ENCODE data around the gene TBX1.

The TBX1 gene

DNA sequence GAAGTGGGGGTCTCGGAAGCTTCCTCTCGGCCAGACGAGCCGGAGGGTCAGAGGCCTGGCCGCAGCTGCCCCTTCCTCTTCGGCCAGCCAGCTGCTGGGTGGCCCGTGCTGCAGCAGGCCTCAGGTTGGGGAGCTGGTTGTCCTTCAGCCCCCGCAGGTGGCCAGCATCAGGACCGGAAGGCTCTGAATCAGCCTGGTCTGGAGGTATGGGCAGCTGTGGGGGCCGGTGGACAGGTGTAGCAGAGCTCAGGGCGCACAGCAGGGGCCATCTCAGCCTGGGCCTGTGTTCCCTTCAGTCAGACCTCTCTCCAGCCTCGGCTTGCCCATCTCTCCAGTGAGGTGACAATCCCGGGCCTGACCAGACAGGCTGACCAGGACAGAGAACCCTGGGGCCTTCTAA lies 13.9 kb upstream of the TBX1 start:
- H3K27ac ChIP-seq = no peak overlapping the region
- TF ChIP-seq ZFX (IDR thresholded peaks at IDR 0.05) (no peak), CTCF (conservative IDR thresholded peaks at IDR 0.05) (no peak)

DNA sequence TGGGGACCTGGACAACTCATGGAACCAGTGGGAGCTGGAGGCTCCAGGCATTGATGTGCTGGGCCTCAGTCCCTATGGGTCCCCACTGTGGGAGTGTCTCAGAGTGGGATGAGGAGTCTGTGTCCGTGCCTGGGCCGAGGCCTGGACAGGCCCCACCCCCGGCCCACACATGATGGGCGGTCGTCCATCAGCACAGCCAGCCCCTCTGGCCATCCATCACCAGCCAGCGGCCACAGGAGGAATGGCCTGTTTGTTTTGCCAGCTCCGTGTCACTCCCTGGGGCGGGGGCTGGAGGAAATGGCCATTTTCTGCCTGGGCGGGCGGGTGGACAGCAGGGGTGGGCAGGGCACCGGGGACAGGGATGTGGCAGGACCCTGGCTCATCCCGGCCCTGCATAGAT lies 13.0 kb upstream of the TBX1 start:
- TF ChIP-seq CTCF (conservative IDR thresholded peaks at IDR 0.05) = no peak
- TF ChIP-seq ZFX (IDR thresholded peaks at IDR 0.05) = no peak
- H3K27ac ChIP-seq = no peak overlapping the region

DNA sequence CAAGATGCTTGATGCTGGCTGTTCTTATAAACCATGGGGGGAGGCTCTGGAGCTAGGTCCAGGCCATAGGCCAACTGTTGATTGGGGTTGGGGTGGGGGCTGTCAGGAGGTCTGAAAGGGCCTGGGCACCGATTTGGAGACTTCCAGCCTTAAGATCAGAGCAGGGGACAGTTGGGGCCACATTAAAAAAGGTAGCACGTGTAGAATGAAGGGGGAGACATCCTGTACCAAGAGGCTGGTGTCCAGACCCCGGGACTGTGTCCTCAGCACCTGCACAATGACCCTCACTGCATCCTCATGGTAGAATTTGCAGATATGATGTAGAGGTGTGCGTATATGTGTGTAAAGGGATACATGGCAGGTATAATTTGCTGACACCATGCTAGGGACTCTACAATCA lies 12.4 kb upstream of the TBX1 start:
- TF ChIP-seq CTCF (conservative IDR thresholded peaks at IDR 0.05) (no peak), ZFX (IDR thresholded peaks at IDR 0.05) (no peak)
- H3K27ac ChIP-seq = no peak overlapping the region

GRCh38 chr22:19748991-19749664 lies 11.4 kb upstream of the TBX1 start:
- H3K27ac ChIP-seq = no peak overlapping the region
- TF ChIP-seq CTCF (conservative IDR thresholded peaks at IDR 0.05) (no peak), ZFX (IDR thresholded peaks at IDR 0.05) (no peak)

DNA sequence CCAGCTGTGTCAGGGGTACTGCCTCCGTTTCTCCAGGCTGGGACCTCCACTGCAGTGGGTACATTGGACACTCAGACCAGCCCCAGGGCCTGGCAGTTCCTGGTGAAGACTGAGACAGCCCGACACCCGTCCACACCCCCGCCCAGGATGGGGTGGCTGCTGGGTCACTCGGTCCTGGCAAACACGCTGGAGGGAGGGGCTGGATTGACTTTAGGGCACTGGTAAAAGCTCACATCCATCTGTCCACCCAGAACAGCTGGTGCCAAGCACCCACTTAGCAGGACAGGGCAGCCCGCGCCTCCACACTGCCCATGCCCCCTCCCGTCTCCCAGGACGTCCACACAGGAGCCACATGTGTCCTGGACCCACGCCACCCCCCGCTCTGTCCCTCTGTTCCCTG lies 10.7 kb upstream of the TBX1 start:
- TF ChIP-seq ZFX (IDR thresholded peaks at IDR 0.05) (no peak), CTCF (conservative IDR thresholded peaks at IDR 0.05) (no peak)
- H3K27ac ChIP-seq = no peak overlapping the region

DNA sequence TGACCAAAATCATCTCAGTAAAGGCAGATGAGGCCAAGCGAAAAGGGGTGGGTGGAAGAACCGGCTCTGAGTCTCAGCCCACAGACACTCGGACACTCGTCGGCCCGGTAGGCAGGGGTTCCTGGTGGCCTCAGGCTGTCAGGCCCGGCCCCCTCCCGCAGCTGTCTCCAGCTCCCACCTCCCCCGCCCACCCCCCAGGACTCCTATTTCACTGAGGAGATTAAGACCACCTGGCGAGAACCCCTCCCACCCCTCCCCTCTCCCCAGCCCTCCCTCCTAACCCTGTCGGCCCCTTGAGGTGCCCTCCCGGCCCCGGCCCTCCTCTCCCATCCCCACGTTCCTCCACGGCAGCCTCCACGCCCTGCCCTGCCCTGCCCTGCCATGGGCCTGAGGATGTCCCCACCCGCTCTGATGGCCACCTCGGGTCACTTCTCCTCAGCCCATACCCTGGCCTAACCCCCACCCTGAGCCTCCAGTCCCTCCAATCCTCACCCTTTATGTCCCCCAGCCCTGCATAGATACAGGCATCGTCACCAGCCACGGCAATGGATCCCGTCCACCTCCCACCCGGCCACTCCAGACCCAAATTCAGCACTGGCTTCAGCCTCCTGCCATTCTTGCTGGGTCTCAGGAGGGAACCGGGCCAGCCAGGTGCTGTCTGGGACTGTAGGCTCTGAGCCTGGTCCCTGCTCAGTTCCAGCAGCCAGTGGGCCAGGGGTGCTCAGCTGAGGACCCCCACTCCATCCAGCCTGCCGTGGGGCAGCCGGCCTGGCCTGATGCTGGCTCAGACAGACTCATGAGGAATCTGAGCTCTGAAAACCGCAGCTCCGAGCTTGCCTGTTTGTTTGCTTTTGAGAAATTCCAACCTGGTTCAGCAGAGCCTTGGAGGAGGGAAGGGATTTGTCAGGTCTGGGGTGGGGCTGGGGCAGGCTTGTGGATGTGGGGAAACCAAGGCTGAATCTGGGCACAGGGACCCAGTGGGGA lies 9.8 kb upstream of the TBX1 start:
- TF ChIP-seq ZFX (IDR thresholded peaks at IDR 0.05) (no peak), CTCF (conservative IDR thresholded peaks at IDR 0.05) (no peak)
- H3K27ac ChIP-seq = no peak overlapping the region
